GM19043 (cell line): ENCODE results near the gene MEP1A.

Experiments
- ATAC-seq: cut with Tn5 transposase; IDR thresholded peaks from one replicate; pipeline ENCODE4 v1.9.1; 2021; ENCODE audit warnings: low read depth; ENCODE audit not compliant: unreplicated experiment

The MEP1A gene

DNA sequence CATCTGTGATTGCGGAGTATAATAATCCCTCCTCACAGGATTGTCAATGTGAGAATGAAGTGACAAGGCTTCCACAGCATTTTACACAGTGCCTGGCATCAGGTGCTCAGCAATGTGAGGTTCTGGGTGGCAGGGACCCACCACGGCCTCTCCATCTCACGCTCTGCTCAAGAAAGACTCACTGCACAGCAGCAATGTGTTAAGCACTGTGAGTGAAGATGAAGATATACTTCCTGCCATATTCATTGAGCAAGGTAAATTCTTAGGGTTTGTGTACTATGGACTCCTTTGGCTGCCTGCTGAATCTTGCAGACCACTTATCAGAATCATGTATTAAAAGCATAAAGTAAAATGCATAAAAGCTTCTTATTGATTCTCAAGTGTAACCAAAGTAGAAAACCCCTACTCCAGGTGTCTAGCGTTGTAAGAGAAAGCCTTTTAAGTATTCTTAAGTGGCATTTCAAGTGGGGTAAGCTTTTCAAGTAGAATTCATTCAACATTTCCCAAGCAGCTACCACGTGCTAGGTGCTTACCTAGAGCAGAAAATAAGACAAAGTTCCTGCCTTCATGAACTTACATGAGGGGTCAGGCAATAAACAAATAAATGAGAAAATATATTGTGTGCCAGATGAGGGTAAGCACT is 17.0 kb upstream of the MEP1A start:
- ATAC-seq, result no peak

- ATAC-seq, result no peak
Measured at GRCh38 chr6:46777476-46778346, 15.5 kb upstream of the MEP1A start.

- no peak for ATAC-seq
Measured at GRCh38 chr6:46781478-46782378, 11.5 kb upstream of the MEP1A start.

DNA sequence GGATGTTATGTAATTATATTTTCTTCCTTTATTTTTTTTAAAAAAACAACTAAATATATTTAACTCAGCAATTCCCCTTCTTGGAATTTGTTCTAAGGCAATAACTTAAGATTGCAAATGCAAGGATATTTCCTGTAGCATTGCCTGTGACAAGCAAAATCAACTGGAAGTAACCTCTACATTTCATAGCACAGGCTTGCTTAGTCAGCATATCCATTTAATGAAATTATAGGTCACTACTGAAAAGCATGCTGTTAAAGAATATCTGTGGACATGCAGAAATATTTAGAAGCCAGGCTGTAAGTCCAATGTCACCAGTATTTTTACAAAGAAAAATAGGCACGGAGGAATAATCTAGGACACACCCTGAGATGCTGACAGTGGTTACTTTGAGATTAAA is 8.7 kb upstream of the MEP1A start:
- no peak for ATAC-seq

DNA sequence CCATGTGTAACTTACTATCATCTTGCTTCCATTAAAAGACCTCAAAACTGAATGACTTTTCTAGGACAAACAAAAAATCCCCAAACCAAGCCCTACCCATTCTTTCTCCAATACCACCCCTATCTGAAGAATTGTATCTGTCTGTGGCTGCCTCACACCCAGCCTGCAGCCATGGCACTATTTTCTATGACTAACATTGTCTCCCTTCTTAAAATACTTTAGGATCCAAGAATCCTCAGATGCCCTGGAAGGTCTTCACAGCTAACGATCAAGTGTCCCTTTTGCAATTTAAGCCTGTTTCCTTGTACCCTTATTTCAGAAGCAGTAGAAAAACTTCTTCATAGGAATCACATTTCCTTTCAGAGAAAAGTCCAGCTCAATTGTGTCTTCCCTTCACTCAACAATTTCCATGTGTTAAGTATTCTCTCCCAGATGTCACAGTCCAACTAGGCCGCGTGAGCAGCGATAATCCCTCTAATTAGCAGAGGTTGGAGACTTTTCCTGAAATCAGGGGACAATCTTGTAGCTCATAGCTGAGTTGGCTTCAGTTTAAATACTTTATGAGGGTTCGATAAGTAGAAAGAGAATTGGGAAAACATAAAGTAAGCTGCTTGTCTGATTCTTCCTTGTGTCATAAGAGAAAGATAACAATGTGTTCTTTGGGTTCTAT is 5.2 kb upstream of the MEP1A start:
- ATAC-seq, result no peak

DNA sequence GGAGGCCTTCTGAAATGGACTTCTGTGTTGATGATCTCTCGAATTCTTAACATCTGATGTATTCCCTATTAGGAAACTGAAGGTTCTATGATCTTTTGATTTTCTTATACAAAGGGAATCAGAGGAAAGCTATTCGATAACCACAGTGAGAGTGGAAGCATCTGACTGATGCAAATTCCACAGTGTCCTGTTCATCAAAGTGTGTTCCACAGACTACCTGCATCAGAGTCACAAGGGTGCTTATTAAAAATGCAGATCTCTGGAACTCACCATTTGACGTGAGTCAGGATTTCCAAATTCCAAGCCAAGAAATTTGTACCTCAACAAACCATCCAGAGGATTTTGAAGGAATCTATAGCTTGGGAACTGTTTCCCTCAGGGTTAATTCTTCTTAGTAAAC is 4.4 kb upstream of the MEP1A start:
- ATAC-seq, result no peak

- no peak for ATAC-seq
Measured at GRCh38 chr6:46789434-46790354, 3.5 kb upstream of the MEP1A start.

DNA sequence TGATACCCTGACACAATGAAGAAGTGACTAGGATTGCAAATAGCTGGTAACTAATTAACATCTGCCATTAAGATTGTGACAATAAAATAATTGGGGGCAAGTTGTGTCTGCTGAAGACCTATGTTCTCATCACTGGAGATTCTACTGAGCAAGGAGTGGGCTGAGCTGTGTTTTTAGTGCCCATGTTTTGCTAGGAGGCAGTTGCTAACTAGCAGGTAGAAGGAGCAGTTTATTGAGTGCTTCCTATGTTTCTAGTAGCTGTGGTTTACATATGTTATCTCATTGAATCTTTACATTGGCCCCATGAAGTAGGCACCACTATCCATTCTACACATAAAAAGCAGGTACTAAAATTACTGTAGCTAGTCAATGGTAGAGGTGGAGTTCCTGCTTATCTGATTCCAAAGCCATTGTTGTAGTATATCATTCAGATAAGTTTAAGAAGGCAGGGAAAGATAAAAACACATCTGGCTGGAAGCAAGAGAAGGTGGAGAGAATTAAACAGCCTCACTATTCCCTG is 2.8 kb upstream of the MEP1A start:
- no peak for ATAC-seq

DNA sequence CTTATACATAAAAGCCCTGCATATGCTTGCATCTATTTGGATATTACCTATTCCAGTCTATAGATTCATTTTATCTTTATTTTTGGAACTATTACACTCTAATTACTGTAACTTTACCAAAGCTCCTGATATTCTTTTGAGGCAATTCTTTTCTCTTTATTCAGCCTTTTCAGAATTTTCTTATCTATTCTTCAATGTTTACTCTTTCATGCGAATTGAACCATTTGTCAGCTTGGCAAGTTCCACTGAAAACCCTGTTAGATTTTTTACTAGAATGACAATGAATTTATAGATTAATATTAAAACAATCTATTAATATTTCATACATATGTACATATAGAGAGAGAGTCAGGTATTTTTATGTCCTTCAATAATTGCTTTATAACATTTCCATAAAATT is 554 bp upstream of the MEP1A start:
- no peak for ATAC-seq

GRCh38 chr6:46794068-46794467 is 879 bp downstream of the MEP1A start:
- no peak for ATAC-seq

- ATAC-seq, result no peak
Measured at GRCh38 chr6:46795816-46796215, 2.6 kb downstream of the MEP1A start.

GRCh38 chr6:46796848-46797580 is 3.8 kb downstream of the MEP1A start:
- no peak for ATAC-seq

GRCh38 chr6:46799657-46800056 is 6.5 kb downstream of the MEP1A start:
- ATAC-seq, result no peak

DNA sequence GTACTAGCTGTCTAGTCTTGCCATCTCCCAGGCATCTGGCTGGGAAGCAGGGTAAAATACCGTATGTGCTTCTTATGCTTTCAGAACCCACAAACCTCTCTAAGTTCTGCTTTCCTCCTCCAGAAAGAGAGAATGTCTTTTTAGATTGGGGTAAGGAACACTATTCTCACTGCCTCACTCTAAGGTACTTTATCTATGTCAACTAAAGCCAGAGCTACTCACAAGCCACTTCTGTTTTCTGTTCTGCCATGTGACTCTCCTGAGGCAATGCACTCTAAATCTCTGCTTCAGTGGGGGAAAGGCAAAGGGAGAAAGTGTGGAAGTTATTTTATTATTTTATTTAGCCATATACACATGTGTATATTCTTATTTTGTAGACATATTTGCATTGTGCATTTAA is 15.6 kb downstream of the MEP1A start:
- no peak for ATAC-seq

GRCh38 chr6:46815130-46815529 is 21.9 kb downstream of the MEP1A start:
- no peak for ATAC-seq

- ATAC-seq, result no peak
Measured at GRCh38 chr6:46816626-46817025, 23.4 kb downstream of the MEP1A start.

GRCh38 chr6:46819561-46819960 is 26.4 kb downstream of the MEP1A start:
- no peak for ATAC-seq

GRCh38 chr6:46821458-46821881 is 28.3 kb downstream of the MEP1A start:
- ATAC-seq, result no peak

GRCh38 chr6:46828939-46829338 is 35.8 kb downstream of the MEP1A start:
- no peak for ATAC-seq
